GM12874 (cell line): ENCODE results near the gene TNFAIP2.

Source experiments
- CTCF ChIP-seq: IDR thresholded peaks from 2 replicates; pipeline ENCODE4 v1.5.1; 2011; ENCODE audit warnings: low read depth, mild to moderate bottlenecking, control low read depth, low read length, moderate library complexity; ENCODE audit not compliant: insufficient read depth

TNFAIP2 gene

GRCh38 chr14:103112400-103113243 lies 10.6 kb upstream of the TNFAIP2 start:
- no peak for TF ChIP-seq CTCF

GRCh38 chr14:103113303-103113702 lies 10.0 kb upstream of the TNFAIP2 start:
- no peak for TF ChIP-seq CTCF

- no peak for TF ChIP-seq CTCF
These were observed 9.5 kb upstream of the TNFAIP2 start for GRCh38 chr14:103113774-103114173.

- no peak for TF ChIP-seq CTCF
These were observed 7.3 kb upstream of the TNFAIP2 start for GRCh38 chr14:103115845-103116572.

GRCh38 chr14:103116636-103117035 lies 6.6 kb upstream of the TNFAIP2 start:
- TF ChIP-seq CTCF = no peak

GRCh38 chr14:103118018-103118662 lies 5.1 kb upstream of the TNFAIP2 start:
- TF ChIP-seq CTCF = no peak
